ENCODE measurements around the gene HMG20B.

GRCh38 chr19:3606174-3606689 is 33.5 kb downstream of the HMG20B start:
- no peak for TF ChIP-seq RFX5 (IDR thresholded peaks at IDR 0.05; ENCODE audit: low read length)
- no peak for TF ChIP-seq SMC3 (IDR thresholded peaks at IDR 0.05; ENCODE audit: low read depth, low read length)
- no peak for TF ChIP-seq CTCF (IDR thresholded peaks at IDR 0.05)
